IMR-90 (cell line): ENCODE results near the gene CCNB2. TPM values are rescaled to one million over a fixed set of nuclear protein-coding genes. Genes with fewer than 3 reads are reported as not detected.

Experiments used
- ATAC-seq: fragments of 200-7000 bp; cut with Tn5 transposase; 2 replicates; pipeline ENCODE4 v1.9.1; 2020; ENCODE audit warnings: low read depth, mild to moderate bottlenecking, moderate library complexity
- BruUV-seq: library from RNA; stranded (reverse); fragments of 400-500 nt; replicated peaks from 2 replicates; lab custom pipeline; 2021; lab: Mats Ljungman, UMichigan
- CTCF ChIA-PET: fragments of 300-600 bp; formaldehyde crosslinking; extraction: SDS; loops from one replicate; lab custom pipeline; 2021; ENCODE audit warnings: antibody characterized with exemption; lab: Yijun Ruan, JAX
- POLR2A ChIA-PET: fragments of 300-600 bp; sonication (Branson Sonifier 250); formaldehyde crosslinking; loops from one replicate; lab custom pipeline; 2022; ENCODE audit warnings: antibody characterized with exemption; ENCODE audit not compliant: unreplicated experiment; lab: Charles Lee
- DNase-seq: peaks from one replicate; pipeline ENCODE4 v3.0.0; 2013
- H2AFZ ChIP-seq: replicated peaks from 2 replicates; pipeline ENCODE3; 2013; ENCODE audit warnings: low read length, mild to moderate bottlenecking; ENCODE audit not compliant: poor library complexity
- H2AK5ac ChIP-seq: 2 replicates; pipeline ENCODE4 v1.6.1; 2013; ENCODE audit warnings: low read depth, low read length, inconsistent platforms
- H2AK9ac ChIP-seq: replicated peaks from 2 replicates; pipeline ENCODE3; 2013; ENCODE audit warnings: mild to moderate bottlenecking, low read depth, low read length, moderate library complexity; ENCODE audit not compliant: poor library complexity
- H2BK120ac ChIP-seq: 2 replicates; pipeline ENCODE4 v1.6.1; 2013; ENCODE audit warnings: low read depth, low read length, inconsistent platforms
- H2BK15ac ChIP-seq: 3 replicates; pipeline ENCODE4 v1.6.1; 2013; ENCODE audit warnings: low read depth, low read length, inconsistent platforms
- H2BK20ac ChIP-seq: 2 replicates; pipeline ENCODE4 v1.6.1; 2013; ENCODE audit warnings: low read depth, mild to moderate bottlenecking, inconsistent platforms, low read length, moderate library complexity
- H2BK5ac ChIP-seq: 2 replicates; pipeline ENCODE4 v1.6.1; 2013; ENCODE audit warnings: mild to moderate bottlenecking, low read depth, low read length, inconsistent platforms; ENCODE audit not compliant: poor library complexity, severe bottlenecking
- H3K14ac ChIP-seq: replicated peaks from 2 replicates; pipeline ENCODE4 v1.6.1; 2013; ENCODE audit warnings: low read depth, low read length, inconsistent platforms
- H3K18ac ChIP-seq: 2 replicates; pipeline ENCODE4 v1.6.1; 2013; ENCODE audit warnings: low read depth, low read length, control low read depth
- H3K23ac ChIP-seq: 2 replicates; pipeline ENCODE4 v1.6.1; 2013; ENCODE audit warnings: low read depth, low read length, inconsistent platforms
- H3K27ac ChIP-seq: 2 replicates; pipeline ENCODE4 v1.5.1; 2013; ENCODE audit warnings: mild to moderate bottlenecking, control low read depth, low read length; ENCODE audit not compliant: insufficient read depth
- H3K27me3 ChIP-seq: 2 replicates; pipeline ENCODE4 v1.6.1; 2013; ENCODE audit warnings: low read length; ENCODE audit not compliant: control insufficient read depth, insufficient read depth
- H3K36me3 ChIP-seq: 2 replicates; pipeline ENCODE4 v1.6.1; 2013; ENCODE audit warnings: low read length, mixed read lengths; ENCODE audit not compliant: control insufficient read depth, insufficient read depth
- H3K4ac ChIP-seq: 2 replicates; pipeline ENCODE4 v1.6.1; 2013; ENCODE audit warnings: low read depth, low read length, inconsistent platforms
- H3K4me1 ChIP-seq: 2 replicates; pipeline ENCODE4 v1.6.1; 2013; ENCODE audit warnings: low read length, mixed read lengths; ENCODE audit not compliant: control insufficient read depth, insufficient read depth
- H3K4me2 ChIP-seq: 2 replicates; pipeline ENCODE4 v1.6.1; 2013; ENCODE audit warnings: low read depth, mild to moderate bottlenecking, control low read depth, low read length, moderate library complexity
- H3K4me3 ChIP-seq: 2 replicates; pipeline ENCODE4 v1.5.1; 2013; ENCODE audit warnings: low read depth, mild to moderate bottlenecking, control low read depth, low read length, moderate library complexity; ENCODE audit not compliant: insufficient read depth
- H3K56ac ChIP-seq: 2 replicates; pipeline ENCODE4 v1.6.1; 2013; ENCODE audit warnings: low read length, inconsistent platforms; ENCODE audit not compliant: insufficient read depth; ENCODE audit errors: extremely low read depth
- H3K79me1 ChIP-seq, 2 experiments: 2 replicates each; pipeline ENCODE4 v1.6.1; 2013; ENCODE audit warnings: low read length in 2 of 2, inconsistent platforms in 1 of 2, low read depth in 1 of 2
- H3K9ac ChIP-seq: 2 replicates; pipeline ENCODE4 v1.6.1; 2013; ENCODE audit warnings: low read depth, low read length, control low read depth
- H3K9me1 ChIP-seq: 2 replicates; pipeline ENCODE4 v1.6.1; 2013; ENCODE audit warnings: low read length, inconsistent platforms; ENCODE audit not compliant: insufficient read depth
- H3K9me3 ChIP-seq: 2 replicates; pipeline ENCODE4 v1.6.1; 2013; ENCODE audit warnings: low read length; ENCODE audit not compliant: control insufficient read depth, insufficient read depth
- H4K20me1 ChIP-seq: 2 replicates; pipeline ENCODE4 v1.6.1; 2013; ENCODE audit warnings: low read length, inconsistent platforms; ENCODE audit not compliant: insufficient read depth
- H4K5ac ChIP-seq: 2 replicates; pipeline ENCODE4 v1.6.1; 2013; ENCODE audit warnings: mild to moderate bottlenecking, low read depth, low read length, control low read depth
- H4K8ac ChIP-seq, 2 experiments: 2 replicates each; pipeline ENCODE4 v1.6.1; 2013; ENCODE audit warnings: low read depth in 2 of 2, low read length in 2 of 2, control low read depth in 1 of 2, inconsistent platforms in 1 of 2
- H4K91ac ChIP-seq: 2 replicates; pipeline ENCODE4 v1.6.1; 2013; ENCODE audit warnings: low read depth, low read length, inconsistent platforms; ENCODE audit not compliant: insufficient read depth
- BHLHE40 ChIP-seq: fragments of 150-350 bp; IDR thresholded peaks from 2 replicates; pipeline ENCODE4 v1.6.1; 2016; ENCODE audit warnings: mild to moderate bottlenecking, low read depth, low read length
- CEBPB ChIP-seq: IDR thresholded peaks from 2 replicates; pipeline ENCODE4 v1.6.1; 2012; ENCODE audit warnings: low read depth, low read length, improper control_type of control experiment
- NFE2L2 ChIP-seq: fragments of 150-350 bp; IDR thresholded peaks from 2 replicates; pipeline ENCODE4 v1.6.1; 2016; ENCODE audit warnings: low read depth, mild to moderate bottlenecking, low read length
- POLR2A ChIP-seq: IDR thresholded peaks from 2 replicates; pipeline ENCODE4 v1.6.1; 2012; ENCODE audit warnings: mild to moderate bottlenecking, low read depth, low read length
- SMC3 ChIP-seq: fragments of 150-350 bp; IDR thresholded peaks from 2 replicates; pipeline ENCODE4 v1.6.1; 2016; ENCODE audit warnings: low read depth, mild to moderate bottlenecking, antibody characterized with exemption, low read length, moderate library complexity
- WGBS, 2 experiments: methylation state at CpG; one replicate each; pipeline versions ENCODE4 v1.1.5 to v1.1.7; 2013; ENCODE audit warnings: missing lambda C conversion rate in 2 of 2; ENCODE audit not compliant: insufficient read length in 1 of 2; ENCODE audit errors: extremely low coverage in 2 of 2; 5-methylcytosine and 5-hydroxymethylcytosine counted together
- dilution Hi-C: fragments of 300-500 bp; cut with HindIII; formaldehyde crosslinking; loops from one replicate; pipeline ENCODE4 v1.14.3; 2018; ENCODE audit warnings: low sequenced_read_pairs; ENCODE audit not compliant: unreplicated experiment
- in situ Hi-C: fragments of 300-500 bp; cut with MboI; formaldehyde crosslinking; loops from 3 replicates; pipeline ENCODE4 v1.14.3; 2019; ENCODE audit warnings: low sequenced_read_pairs, inconsistent platforms, mixed read lengths
- intact Hi-C: fragments of 100-400 bp; cut with micrococcal nuclease; formaldehyde crosslinking; loops from 2 replicates; pipeline ENCODE4 v1.10.0; 2022
- polyA plus RNA-seq, 3 experiments: library from polyadenylated mRNA; depleted of rRNA; stranded (reverse); fragments of >200 nt; gene quantifications; 2 replicates each; pipeline ENCODE4 v1.2.3, GENCODE V29; 2012; ENCODE audit warnings: low replicate concordance in 1 of 3
- total RNA-seq: library from RNA; depleted of rRNA; stranded (reverse); fragments of >200 nt; gene quantifications from 2 replicates; pipeline ENCODE4 v1.2.3, GENCODE V29; 2012

Gene CCNB2
- total and polyA plus RNA-seq, 2 of the 4 experiments (the other 2 are of a cell fraction), result 52.5 to 54.6 TPM

DNA sequence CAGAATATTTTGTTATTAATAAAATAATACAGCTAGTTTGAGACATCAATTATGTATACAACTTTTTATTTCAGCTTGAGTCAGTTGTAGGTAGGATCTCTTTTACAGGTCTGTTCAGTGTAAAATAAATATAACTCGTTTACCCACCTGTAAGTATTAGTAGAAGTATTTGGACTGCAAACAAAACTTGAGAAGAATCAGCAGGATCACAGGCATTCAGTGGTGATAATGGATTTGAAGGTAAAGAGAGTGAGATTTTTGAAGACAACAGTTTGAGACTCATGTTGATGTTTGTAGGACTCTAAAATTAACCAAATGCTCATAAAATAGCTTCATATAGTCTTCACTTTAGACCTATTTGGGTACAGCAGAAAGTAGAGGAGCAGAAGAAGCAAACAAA, 35.5 kb upstream of the CCNB2 start:
- in situ Hi-C loops (no loop called here), intact Hi-C loops (no loop called here), dilution Hi-C loops (no loop called here)
- DNase-seq (no peak), ATAC-seq (no peak)
- H3K9me3 ChIP-seq, result peaks cover 4% of the 10 kb centered on the region; the same call in 1 of the 2 replicates
- no peak overlapping the region for H3K4ac ChIP-seq
- H2BK5ac ChIP-seq, result no peak overlapping the region
- H3K14ac ChIP-seq, result no peak overlapping the region
- H3K23ac ChIP-seq, result no peak overlapping the region
- H2BK15ac ChIP-seq, result no peak overlapping the region
- no peak overlapping the region for H2BK120ac ChIP-seq
- ChIA-PET POLR2A (no interaction called here), CTCF (interaction anchor here (1.4 kb wide), 1 partner anchor 11 kb away, joined by 3 read pairs; no protein-coding TSS in a partner anchor)
- no TSS peak for BruUV-seq
- no peak overlapping the region for H2AFZ ChIP-seq
- no peak overlapping the region for H3K9ac ChIP-seq
- no peak overlapping the region for H3K4me3 ChIP-seq
- H2AK9ac ChIP-seq, result no peak overlapping the region
- no CpG with 5 or more reads among the region's 1 CpG for WGBS, 2 experiments
- no peak for TF ChIP-seq CEBPB
- no peak for TF ChIP-seq SMC3
- no peak for TF ChIP-seq BHLHE40
- no peak for TF ChIP-seq POLR2A
- no peak for TF ChIP-seq NFE2L2
- H3K4me1 ChIP-seq, result no peaks in the 10 kb centered on the region
- no peaks in the 10 kb centered on the region for H4K20me1 ChIP-seq
- H3K27me3 ChIP-seq, result no peaks in the 10 kb centered on the region
- H3K18ac ChIP-seq, result no peak overlapping the region
- no peak overlapping the region for H4K5ac ChIP-seq
- peaks cover 4% of the 10 kb centered on the region; the same call in 1 of the 2 replicates for H3K9me1 ChIP-seq
- no peak overlapping the region for H3K56ac ChIP-seq
- no peak overlapping the region for H3K27ac ChIP-seq
- H4K91ac ChIP-seq, result no peak overlapping the region
- peaks cover 4 to 6% of the 10 kb centered on the region in 2 experiments; a peak in 2 of 4 replicates for H3K79me1 ChIP-seq
- peaks cover 31% of the 10 kb centered on the region for H3K36me3 ChIP-seq
- no peak overlapping the region for H2BK20ac ChIP-seq
- H4K8ac ChIP-seq, result no peak overlapping the region
- H2AK5ac ChIP-seq, result no peak overlapping the region
- no peak overlapping the region for H3K4me2 ChIP-seq
